Smooth muscle cell (in vitro differentiated cells): ENCODE measurements around the gene PDCD1LG2. TPM values are rescaled to one million over a fixed set of nuclear protein-coding genes. Genes with fewer than 3 reads are reported as not detected.

Source experiments
- DNase-seq: peaks from one replicate; lab custom pipeline; 2025; ENCODE audit not compliant: unreplicated experiment; lab: John Stamatoyannopoulos, UW
- H2AFZ ChIP-seq: fragments of 200-600 bp; sonication (generic); 2 replicates; pipeline ENCODE4 v1.6.0; 2016; ENCODE audit warnings: antibody characterized with exemption, low read depth, mild to moderate bottlenecking
- H3F3A ChIP-seq: fragments of 200-600 bp; sonication (generic); 2 replicates; pipeline ENCODE4 v1.6.0; 2017; ENCODE audit warnings: antibody characterized with exemption, low read depth
- H3K27ac ChIP-seq: fragments of 200-600 bp; sonication (generic); 2 replicates; pipeline ENCODE4 v1.5.1; 2016; ENCODE audit warnings: low read depth, mild to moderate bottlenecking
- H3K27me3 ChIP-seq: fragments of 200-600 bp; sonication (generic); 2 replicates; pipeline ENCODE4 v1.6.1; 2016; ENCODE audit warnings: low read depth, mild to moderate bottlenecking
- H3K36me3 ChIP-seq: fragments of 200-600 bp; sonication (generic); 2 replicates; pipeline ENCODE4 v1.5.1; 2016; ENCODE audit warnings: low read depth
- H3K4me1 ChIP-seq: fragments of 200-600 bp; sonication (generic); 2 replicates; pipeline ENCODE4 v1.5.1; 2016; ENCODE audit warnings: low read depth
- H3K4me2 ChIP-seq: fragments of 200-600 bp; sonication (generic); 2 replicates; pipeline ENCODE4 v1.6.0; 2016; ENCODE audit warnings: mild to moderate bottlenecking
- H3K4me3 ChIP-seq: fragments of 200-600 bp; sonication (generic); 2 replicates; pipeline ENCODE4 v1.5.1; 2016; ENCODE audit warnings: mild to moderate bottlenecking
- H3K79me2 ChIP-seq: fragments of 200-600 bp; sonication (generic); 2 replicates; pipeline ENCODE4 v1.6.0; 2016; ENCODE audit warnings: low read depth, mild to moderate bottlenecking
- H3K9ac ChIP-seq: fragments of 200-600 bp; sonication (generic); 2 replicates; pipeline ENCODE4 v1.6.0; 2016; ENCODE audit warnings: low read depth
- H3K9me3 ChIP-seq: fragments of 200-600 bp; sonication (generic); replicated peaks from 2 replicates; pipeline ENCODE4 v1.5.1; 2016; ENCODE audit warnings: low read depth
- H4K20me1 ChIP-seq: fragments of 200-600 bp; sonication (generic); 2 replicates; pipeline ENCODE4 v1.6.0; 2016; ENCODE audit warnings: low read depth
- CTCF ChIP-seq: fragments of 200-600 bp; sonication (generic); IDR thresholded peaks from 2 replicates; pipeline ENCODE4 v1.5.1; 2017; ENCODE audit warnings: borderline replicate concordance, mild to moderate bottlenecking, antibody characterized with exemption; ENCODE audit not compliant: insufficient read depth, poor library complexity, severe bottlenecking
- whole genome bisulfite sequencing: methylation state at CpG from one replicate; pipeline ENCODE4 v1.1.7; 2016; ENCODE audit warnings: low lambda C conversion rate; 5-methylcytosine and 5-hydroxymethylcytosine counted together
- polyA plus RNA-seq: library from polyadenylated mRNA; unstranded; fragments of >200 nt; fragmentation: Nextera tagmentation; extraction: Ambion mirVana; gene quantifications from 2 replicates; pipeline ENCODE4 v1.2.1, GENCODE V29; 2016
- total RNA-seq: library from RNA; depleted of rRNA; stranded (reverse); fragments of >200 nt; gene quantifications from 2 replicates; pipeline ENCODE4 v1.2.3, GENCODE V29; 2014

Gene PDCD1LG2
- total and polyA plus RNA-seq, 2 experiments from 2014 or later = 10.0 to 11.6 TPM

- WGBS = 100% methylated on average over 1 of the region's 1 CpG
Measured at GRCh38 chr9:5569891-5570290, 59.6 kb downstream of the PDCD1LG2 start.

GRCh38 chr9:5571629-5572232, 61.4 kb downstream of the PDCD1LG2 start:
- Histone ChIP-seq H2AFZ (no peak overlapping the region), H3K27me3 (no peaks in the 10 kb centered on the region), H3K4me2 (no peak overlapping the region), H3K4me3 (no peak overlapping the region), H3K79me2 (no peaks in the 10 kb centered on the region), H4K20me1 (no peaks in the 10 kb centered on the region), H3K27ac (no peak overlapping the region), H3K9ac (no peak overlapping the region), H3K4me1 (no peaks in the 10 kb centered on the region), H3K36me3 (no peaks in the 10 kb centered on the region), H3F3A (no peaks in the 10 kb centered on the region), H3K9me3 (no peaks in the 10 kb centered on the region)
- 94% methylated on average over 1 of the region's 1 CpG for WGBS
- no peak for TF ChIP-seq CTCF
- DNase-seq = no peak

More at GRCh38 chr9:5569891-5570290, 59.6 kb downstream of the PDCD1LG2 start:
- no peak overlapping the region for H3K9ac ChIP-seq
- no peaks in the 10 kb centered on the region for H3K79me2 ChIP-seq
- no peak overlapping the region for H3K27ac ChIP-seq
- no peak for DNase-seq
- no peaks in the 10 kb centered on the region for H3K36me3 ChIP-seq
- H3K27me3 ChIP-seq = no peaks in the 10 kb centered on the region
- no peak for TF ChIP-seq CTCF
- H3K4me3 ChIP-seq = no peak overlapping the region
- H4K20me1 ChIP-seq = no peaks in the 10 kb centered on the region
- no peaks in the 10 kb centered on the region for H3F3A ChIP-seq
- H3K9me3 ChIP-seq = no peaks in the 10 kb centered on the region
- no peaks in the 10 kb centered on the region for H3K4me1 ChIP-seq
- no peak overlapping the region for H3K4me2 ChIP-seq
- no peak overlapping the region for H2AFZ ChIP-seq

- H3K4me1 ChIP-seq = no peaks in the 10 kb centered on the region
- H3K4me3 ChIP-seq = no peak overlapping the region
- no peak overlapping the region for H3K4me2 ChIP-seq
- no peaks in the 10 kb centered on the region for H3F3A ChIP-seq
- H3K36me3 ChIP-seq = no peaks in the 10 kb centered on the region
- no peaks in the 10 kb centered on the region for H4K20me1 ChIP-seq
- H3K9me3 ChIP-seq = no peaks in the 10 kb centered on the region
- H3K9ac ChIP-seq = no peak overlapping the region
- no peaks in the 10 kb centered on the region for H3K79me2 ChIP-seq
- 98% methylated on average over 6 of the region's 6 CpGs for WGBS
- H3K27ac ChIP-seq = no peak overlapping the region
- no peaks in the 10 kb centered on the region for H3K27me3 ChIP-seq
- DNase-seq = no peak
- H2AFZ ChIP-seq = no peak overlapping the region
- no peak for TF ChIP-seq CTCF
Measured at GRCh38 chr9:5574097-5574496, 63.8 kb downstream of the PDCD1LG2 start.

DNA sequence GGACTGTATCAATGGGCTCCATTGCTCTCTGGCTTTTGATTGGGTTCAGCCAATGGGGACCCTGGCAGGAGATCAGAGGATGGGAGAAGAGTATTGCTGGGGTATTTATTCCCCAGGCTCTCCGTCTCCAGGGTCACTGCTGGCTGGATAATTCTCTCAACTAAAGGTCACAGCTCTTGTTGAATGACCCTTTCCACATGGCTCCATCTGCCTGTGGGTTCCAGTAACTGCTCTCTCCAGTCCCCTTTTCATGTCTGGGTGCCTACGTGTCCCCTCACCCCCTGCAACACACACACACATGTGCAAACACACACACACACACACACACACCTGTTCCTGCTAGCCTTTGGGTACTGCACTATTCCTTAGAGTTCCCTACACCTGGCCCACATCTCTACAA, 64.7 kb downstream of the PDCD1LG2 start:
- H3K27ac ChIP-seq = no peak overlapping the region
- no peaks in the 10 kb centered on the region for H4K20me1 ChIP-seq
- 88% methylated on average over 2 of the region's 2 CpGs for WGBS
- no peaks in the 10 kb centered on the region for H3K4me1 ChIP-seq
- no peak overlapping the region for H3K4me2 ChIP-seq
- no peaks in the 10 kb centered on the region for H3K79me2 ChIP-seq
- no peaks in the 10 kb centered on the region for H3F3A ChIP-seq
- no peak for DNase-seq
- no peaks in the 10 kb centered on the region for H3K27me3 ChIP-seq
- H2AFZ ChIP-seq = no peak overlapping the region
- H3K9me3 ChIP-seq = no peaks in the 10 kb centered on the region
- H3K4me3 ChIP-seq = no peak overlapping the region
- H3K36me3 ChIP-seq = no peaks in the 10 kb centered on the region
- TF ChIP-seq CTCF = no peak
- H3K9ac ChIP-seq = no peak overlapping the region
